OCI-LY1 (cell line): Measurements from ENCODE around the gene LRRC28.

Source experiments
- EZH2 ChIP-seq: fragments of 200-600 bp; sonication (generic), shearing (Covaris generic); IDR thresholded peaks from 2 replicates; pipeline ENCODE4 v1.8.0; 2017; ENCODE audit warnings: borderline replicate concordance, mixed run types, mild to moderate bottlenecking, antibody characterized with exemption, low read length, moderate library complexity, mixed read lengths
- TF ChIP-seq, protein P1 (sequence below): fragments of 200-600 bp; sonication (generic), shearing (Covaris generic); IDR thresholded peaks from 2 replicates; pipeline ENCODE4 v1.5.1; 2017; ENCODE audit warnings: mild to moderate bottlenecking, antibody characterized with exemption, low read length, moderate library complexity, mixed read lengths

DNA sequence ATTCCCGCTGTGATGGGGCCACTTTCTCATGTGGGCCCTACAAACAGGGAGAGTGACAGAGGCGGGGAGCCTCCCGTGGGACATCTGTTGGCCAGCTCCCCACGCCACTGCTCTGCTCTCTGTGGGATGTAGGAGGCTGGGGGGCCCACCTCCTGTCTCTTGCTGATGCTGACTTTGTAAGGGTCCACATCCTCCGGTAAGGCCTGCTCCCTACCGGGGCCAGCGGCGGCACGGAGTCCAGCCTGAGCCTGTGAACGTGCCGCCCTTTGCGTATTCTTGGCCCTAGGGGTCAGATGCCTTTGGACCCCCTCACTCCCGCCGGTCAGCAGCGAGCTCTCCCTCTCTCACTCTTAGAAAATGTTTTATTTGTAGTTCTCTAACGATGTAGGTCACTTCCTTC, 153.2 kb downstream of the LRRC28 start:
- TF ChIP-seq EZH2: no peak
- TF ChIP-seq, protein P1, sequence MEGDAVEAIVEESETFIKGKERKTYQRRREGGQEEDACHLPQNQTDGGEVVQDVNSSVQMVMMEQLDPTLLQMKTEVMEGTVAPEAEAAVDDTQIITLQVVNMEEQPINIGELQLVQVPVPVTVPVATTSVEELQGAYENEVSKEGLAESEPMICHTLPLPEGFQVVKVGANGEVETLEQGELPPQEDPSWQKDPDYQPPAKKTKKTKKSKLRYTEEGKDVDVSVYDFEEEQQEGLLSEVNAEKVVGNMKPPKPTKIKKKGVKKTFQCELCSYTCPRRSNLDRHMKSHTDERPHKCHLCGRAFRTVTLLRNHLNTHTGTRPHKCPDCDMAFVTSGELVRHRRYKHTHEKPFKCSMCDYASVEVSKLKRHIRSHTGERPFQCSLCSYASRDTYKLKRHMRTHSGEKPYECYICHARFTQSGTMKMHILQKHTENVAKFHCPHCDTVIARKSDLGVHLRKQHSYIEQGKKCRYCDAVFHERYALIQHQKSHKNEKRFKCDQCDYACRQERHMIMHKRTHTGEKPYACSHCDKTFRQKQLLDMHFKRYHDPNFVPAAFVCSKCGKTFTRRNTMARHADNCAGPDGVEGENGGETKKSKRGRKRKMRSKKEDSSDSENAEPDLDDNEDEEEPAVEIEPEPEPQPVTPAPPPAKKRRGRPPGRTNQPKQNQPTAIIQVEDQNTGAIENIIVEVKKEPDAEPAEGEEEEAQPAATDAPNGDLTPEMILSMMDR: no peak
